COLO668 (cell line): Measurements from ENCODE around the gene SIGLEC5.

Experiments used
- DNase-seq: peaks from one replicate; lab custom pipeline; 2025; ENCODE audit not compliant: unreplicated experiment; lab: John Stamatoyannopoulos, UW

Gene SIGLEC5

GRCh38 chr19:51590441-51590840, 39.8 kb downstream of the SIGLEC5 start:
- no peak for DNase-seq

- no peak for DNase-seq
Observed at GRCh38 chr19:51589511-51589910, 40.7 kb downstream of the SIGLEC5 start.

GRCh38 chr19:51587264-51588191, 42.7 kb downstream of the SIGLEC5 start:
- DNase-seq: no peak

GRCh38 chr19:51586799-51587198, 43.4 kb downstream of the SIGLEC5 start:
- DNase-seq: no peak

- DNase-seq: no peak
Observed at GRCh38 chr19:51586103-51586728, 44.0 kb downstream of the SIGLEC5 start.

GRCh38 chr19:51576850-51577249, 53.4 kb downstream of the SIGLEC5 start:
- DNase-seq: no peak

GRCh38 chr19:51573331-51573730, 56.9 kb downstream of the SIGLEC5 start:
- no peak for DNase-seq

GRCh38 chr19:51572908-51573307, 57.3 kb downstream of the SIGLEC5 start:
- DNase-seq: no peak

- DNase-seq: no peak
Observed at GRCh38 chr19:51572410-51572809, 57.8 kb downstream of the SIGLEC5 start.

- no peak for DNase-seq
Observed at GRCh38 chr19:51571599-51571998, 58.6 kb downstream of the SIGLEC5 start.

- DNase-seq: peak; percentile 90
Observed at GRCh38 chr19:51570962-51571575, 59.1 kb downstream of the SIGLEC5 start, which contains the start of gene ZNF175. ZNF175 (plus strand) TSS chr19:51571283; CDS start chr19:51573330, 2,047 bp downstream.

GRCh38 chr19:51568456-51568855, 61.7 kb downstream of the SIGLEC5 start:
- no peak for DNase-seq

GRCh38 chr19:51567583-51567982, 62.6 kb downstream of the SIGLEC5 start:
- DNase-seq: no peak

- no peak for DNase-seq
Observed at GRCh38 chr19:51566489-51567100, 63.6 kb downstream of the SIGLEC5 start.

GRCh38 chr19:51565583-51565982, 64.6 kb downstream of the SIGLEC5 start:
- no peak for DNase-seq

- no peak for DNase-seq
Observed at GRCh38 chr19:51564791-51565190, 65.4 kb downstream of the SIGLEC5 start.
